ENCODE measurements around the gene RASGRP1.

RASGRP1 gene

GRCh38 chr15:38504680-38505467, 59.7 kb downstream of the RASGRP1 start:
- DNase-seq: no peak

- no peak for DNase-seq
Measured at GRCh38 chr15:38503496-38503895, 61.1 kb downstream of the RASGRP1 start.

GRCh38 chr15:38499651-38500050, 65.0 kb downstream of the RASGRP1 start:
- DNase-seq: no peak

GRCh38 chr15:38496151-38496550, 68.5 kb downstream of the RASGRP1 start:
- no peak for DNase-seq

GRCh38 chr15:38490242-38490922, 74.2 kb downstream of the RASGRP1 start:
- no peak for DNase-seq

- no peak for DNase-seq
Measured at GRCh38 chr15:38487378-38487777, 77.2 kb downstream of the RASGRP1 start.

- DNase-seq: no peak
Measured at GRCh38 chr15:38486936-38487335, 77.7 kb downstream of the RASGRP1 start.

GRCh38 chr15:38482572-38482971, 82.0 kb downstream of the RASGRP1 start:
- DNase-seq: no peak

GRCh38 chr15:38481761-38482160, 82.9 kb downstream of the RASGRP1 start:
- no peak for DNase-seq

GRCh38 chr15:38481113-38481512, 83.5 kb downstream of the RASGRP1 start:
- DNase-seq: no peak

- DNase-seq: no peak
Measured at GRCh38 chr15:38479756-38480155, 84.9 kb downstream of the RASGRP1 start.

GRCh38 chr15:38479266-38479665, 85.3 kb downstream of the RASGRP1 start:
- DNase-seq: no peak

- DNase-seq: no peak
Measured at GRCh38 chr15:38477637-38478036, 87.0 kb downstream of the RASGRP1 start.

GRCh38 chr15:38476120-38476519, 88.5 kb downstream of the RASGRP1 start:
- DNase-seq: no peak

GRCh38 chr15:38475361-38475760, 89.3 kb downstream of the RASGRP1 start:
- no peak for DNase-seq

- peak; percentile 15 for DNase-seq
Measured at GRCh38 chr15:38474155-38474757, 90.4 kb downstream of the RASGRP1 start.

- DNase-seq: no peak
Measured at GRCh38 chr15:38471974-38472373, 92.6 kb downstream of the RASGRP1 start.

GRCh38 chr15:38470816-38471215, 93.8 kb downstream of the RASGRP1 start:
- no peak for DNase-seq

- DNase-seq: no peak
Measured at GRCh38 chr15:38464675-38465074, 99.9 kb downstream of the RASGRP1 start.

- DNase-seq: no peak
Measured at GRCh38 chr15:38463893-38464292, 100.7 kb downstream of the RASGRP1 start.

- DNase-seq: no peak
Measured at GRCh38 chr15:38461066-38461833, 103.4 kb downstream of the RASGRP1 start.

GRCh38 chr15:38460543-38460942, 104.1 kb downstream of the RASGRP1 start:
- no peak for DNase-seq

- no peak for DNase-seq
Measured at GRCh38 chr15:38459480-38459879, 105.1 kb downstream of the RASGRP1 start.

Measured in right kidney (tissue), 1 donor.